Natural killer cell treated with Interleukin-12 subunit alpha and Interleukin-12 subunit beta and Interleukin-15 and Interleukin-18, amount 100 ng/mL, for 72 hours (primary cell): ENCODE data around the gene LSAMP. TPM values are rescaled to one million over a fixed set of nuclear protein-coding genes. Genes with fewer than 3 reads are reported as not detected.

Experiments
- ATAC-seq, 2 donors: fragments of 150-1000 bp; cut with Tn5 transposase in 1 of 2; sonication (Bioruptor Pico), chemical (Tn5 transposase) in 1 of 2; 2 replicates each; pipeline ENCODE4 v1.10.0; 2021
- DNase-seq: peaks from one replicate; pipeline ENCODE4 v3.0.0; 2022; ENCODE audit warnings: low spot score
- H3K27ac Mint-ChIP-seq, 2 donors: 1 replicate in 1 of 2; 2 replicates in 1 of 2; pipeline ENCODE4 v1.8.0; 2022; ENCODE audit warnings: mixed read lengths in 2 of 2, mild to moderate bottlenecking in 1 of 2, moderate library complexity in 1 of 2
- H3K27me3 Mint-ChIP-seq, 2 donors: 1 replicate in 1 of 2; 2 replicates in 1 of 2; pipeline ENCODE4 v1.8.0; 2022; ENCODE audit warnings: mixed read lengths in 2 of 2
- H3K36me3 Mint-ChIP-seq: one replicate; pipeline ENCODE4 v1.8.0; 2022; ENCODE audit warnings: mixed read lengths
- H3K4me1 Mint-ChIP-seq, 2 donors: 1 replicate in 1 of 2; 2 replicates in 1 of 2; pipeline ENCODE4 v1.8.0; 2022; ENCODE audit warnings: low read depth in 2 of 2, mixed read lengths in 2 of 2, mild to moderate bottlenecking in 1 of 2
- H3K4me3 Mint-ChIP-seq: one replicate; pipeline ENCODE4 v1.8.0; 2022; ENCODE audit warnings: mixed read lengths
- H3K9me3 Mint-ChIP-seq: 2 replicates; pipeline ENCODE4 v1.8.0; 2022; ENCODE audit warnings: mixed read lengths
- total RNA-seq, 2 donors: library from RNA; stranded (reverse); gene quantifications; one replicate each; pipeline ENCODE4 v1.2.3, GENCODE V29; 2022

LSAMP gene
- total RNA-seq, 2 donors from 2014 or later: not detected

GRCh38 chr3:116030131-116030850 lies 415.0 kb downstream of the LSAMP start:
- DNase-seq: no peak
- Mint-ChIP-seq H3K27ac (no peak overlapping the region), H3K36me3 (no peaks in the 10 kb centered on the region), H3K4me3 (no peak overlapping the region), H3K27me3 (no peaks in the 10 kb centered on the region), H3K9me3 (peaks cover 9% of the 10 kb centered on the region), H3K4me1 (no peaks in the 10 kb centered on the region)
- ATAC-seq: no peak

GRCh38 chr3:116029266-116029665 lies 416.0 kb downstream of the LSAMP start:
- ATAC-seq: no peak
- H3K4me3 Mint-ChIP-seq: no peak overlapping the region
- H3K9me3 Mint-ChIP-seq: peaks cover 9% of the 10 kb centered on the region
- no peaks in the 10 kb centered on the region for H3K36me3 Mint-ChIP-seq
- DNase-seq: no peak
- no peaks in the 10 kb centered on the region for H3K27me3 Mint-ChIP-seq
- no peaks in the 10 kb centered on the region for H3K4me1 Mint-ChIP-seq
- H3K27ac Mint-ChIP-seq: no peak overlapping the region

GRCh38 chr3:116028157-116028556 lies 417.1 kb downstream of the LSAMP start:
- Mint-ChIP-seq H3K36me3 (no peaks in the 10 kb centered on the region), H3K27me3 (no peaks in the 10 kb centered on the region), H3K4me3 (no peak overlapping the region), H3K27ac (no peak overlapping the region), H3K9me3 (peaks cover 2% of the 10 kb centered on the region), H3K4me1 (no peaks in the 10 kb centered on the region)
- ATAC-seq (no peak), DNase-seq (no peak)

GRCh38 chr3:116020989-116021388 lies 424.3 kb downstream of the LSAMP start:
- H3K4me1 Mint-ChIP-seq: no peaks in the 10 kb centered on the region
- DNase-seq (no peak), ATAC-seq (no peak)
- H3K4me3 Mint-ChIP-seq: no peak overlapping the region
- no peak overlapping the region for H3K27ac Mint-ChIP-seq
- peaks cover 8% of the 10 kb centered on the region for H3K9me3 Mint-ChIP-seq
- H3K36me3 Mint-ChIP-seq: no peaks in the 10 kb centered on the region
- no peaks in the 10 kb centered on the region for H3K27me3 Mint-ChIP-seq

GRCh38 chr3:116020495-116020894 lies 424.8 kb downstream of the LSAMP start:
- no peak for DNase-seq
- H3K9me3 Mint-ChIP-seq: peaks cover 8% of the 10 kb centered on the region
- H3K27me3 Mint-ChIP-seq: no peaks in the 10 kb centered on the region
- no peak overlapping the region for H3K27ac Mint-ChIP-seq
- H3K36me3 Mint-ChIP-seq: no peaks in the 10 kb centered on the region
- no peak overlapping the region for H3K4me3 Mint-ChIP-seq
- no peaks in the 10 kb centered on the region for H3K4me1 Mint-ChIP-seq
- ATAC-seq: no peak

GRCh38 chr3:116019254-116019763 lies 426.0 kb downstream of the LSAMP start:
- DNase-seq (no peak), ATAC-seq (no peak)
- no peak overlapping the region for H3K27ac Mint-ChIP-seq
- no peak overlapping the region for H3K4me3 Mint-ChIP-seq
- H3K36me3 Mint-ChIP-seq: no peaks in the 10 kb centered on the region
- H3K4me1 Mint-ChIP-seq: no peaks in the 10 kb centered on the region
- no peaks in the 10 kb centered on the region for H3K27me3 Mint-ChIP-seq
- H3K9me3 Mint-ChIP-seq: peaks cover 11% of the 10 kb centered on the region

GRCh38 chr3:116018646-116019045 lies 426.6 kb downstream of the LSAMP start:
- H3K27me3 Mint-ChIP-seq: no peaks in the 10 kb centered on the region
- H3K9me3 Mint-ChIP-seq: peaks cover 11% of the 10 kb centered on the region
- no peaks in the 10 kb centered on the region for H3K4me1 Mint-ChIP-seq
- H3K36me3 Mint-ChIP-seq: no peaks in the 10 kb centered on the region
- no peak overlapping the region for H3K4me3 Mint-ChIP-seq
- ATAC-seq (no peak), DNase-seq (no peak)
- no peak overlapping the region for H3K27ac Mint-ChIP-seq

- Mint-ChIP-seq H3K27ac (no peak overlapping the region), H3K4me1 (no peaks in the 10 kb centered on the region), H3K27me3 (no peaks in the 10 kb centered on the region), H3K4me3 (no peak overlapping the region), H3K36me3 (no peaks in the 10 kb centered on the region), H3K9me3 (peaks cover 7% of the 10 kb centered on the region)
- ATAC-seq: no peak
- no peak for DNase-seq
Observed at GRCh38 chr3:116015931-116016330, 429.4 kb downstream of the LSAMP start.

GRCh38 chr3:116007000-116007399 lies 438.3 kb downstream of the LSAMP start:
- ATAC-seq (no peak), DNase-seq (no peak)
- Mint-ChIP-seq H3K9me3 (peaks cover 7% of the 10 kb centered on the region), H3K36me3 (no peaks in the 10 kb centered on the region), H3K4me3 (no peak overlapping the region), H3K27ac (no peak overlapping the region), H3K4me1 (no peaks in the 10 kb centered on the region), H3K27me3 (no peaks in the 10 kb centered on the region)

GRCh38 chr3:116005404-116005803 lies 439.9 kb downstream of the LSAMP start:
- no peak overlapping the region for H3K4me3 Mint-ChIP-seq
- no peaks in the 10 kb centered on the region for H3K4me1 Mint-ChIP-seq
- H3K27me3 Mint-ChIP-seq: no peaks in the 10 kb centered on the region
- H3K9me3 Mint-ChIP-seq: peaks cover 2% of the 10 kb centered on the region
- H3K27ac Mint-ChIP-seq: no peak overlapping the region
- no peaks in the 10 kb centered on the region for H3K36me3 Mint-ChIP-seq
- ATAC-seq: no peak
- DNase-seq: no peak

GRCh38 chr3:116002235-116002634 lies 443.1 kb downstream of the LSAMP start:
- H3K9me3 Mint-ChIP-seq: peaks cover 10% of the 10 kb centered on the region
- no peak overlapping the region for H3K27ac Mint-ChIP-seq
- no peaks in the 10 kb centered on the region for H3K36me3 Mint-ChIP-seq
- no peaks in the 10 kb centered on the region for H3K27me3 Mint-ChIP-seq
- DNase-seq (no peak), ATAC-seq (no peak)
- no peak overlapping the region for H3K4me3 Mint-ChIP-seq
- H3K4me1 Mint-ChIP-seq: no peaks in the 10 kb centered on the region

GRCh38 chr3:116001151-116001621 lies 444.1 kb downstream of the LSAMP start:
- ATAC-seq (no peak), DNase-seq (no peak)
- H3K4me3 Mint-ChIP-seq: no peak overlapping the region
- H3K27me3 Mint-ChIP-seq: no peaks in the 10 kb centered on the region
- no peak overlapping the region for H3K27ac Mint-ChIP-seq
- no peaks in the 10 kb centered on the region for H3K4me1 Mint-ChIP-seq
- H3K36me3 Mint-ChIP-seq: no peaks in the 10 kb centered on the region
- peaks cover 12% of the 10 kb centered on the region for H3K9me3 Mint-ChIP-seq

GRCh38 chr3:116000311-116000710 lies 445.0 kb downstream of the LSAMP start:
- DNase-seq: no peak
- Mint-ChIP-seq H3K4me3 (no peak overlapping the region), H3K4me1 (no peaks in the 10 kb centered on the region), H3K27ac (no peak overlapping the region), H3K36me3 (no peaks in the 10 kb centered on the region), H3K27me3 (no peaks in the 10 kb centered on the region), H3K9me3 (peaks cover 12% of the 10 kb centered on the region)
- no peak for ATAC-seq

GRCh38 chr3:115999613-116000012 lies 445.7 kb downstream of the LSAMP start:
- Mint-ChIP-seq H3K36me3 (no peaks in the 10 kb centered on the region), H3K4me3 (no peak overlapping the region), H3K4me1 (no peaks in the 10 kb centered on the region), H3K27ac (no peak overlapping the region), H3K27me3 (no peaks in the 10 kb centered on the region), H3K9me3 (peaks cover 12% of the 10 kb centered on the region)
- ATAC-seq (no peak), DNase-seq (no peak)
